WTC11 (cell line): ENCODE results near the gene ZNF628. TPM values are rescaled to one million over a fixed set of nuclear protein-coding genes. Genes with fewer than 3 reads are reported as not detected.
A peak's percentile ranks its signal among the peaks of the same experiment; 100 is the strongest.

Experiments used
- ATAC-seq: fragments of 200-7000 bp; cut with Tn5 transposase; 2 replicates; pipeline ENCODE4 v1.10.0; 2021; ENCODE audit warnings: mild to moderate bottlenecking, moderate library complexity
- CTCF ChIA-PET: fragments of 300-600 bp; sonication (Branson Sonifier 250); formaldehyde crosslinking; loops from one replicate; lab custom pipeline; 2021; ENCODE audit warnings: antibody characterized with exemption; lab: Charles Lee
- POLR2A ChIA-PET: fragments of 350-600 bp; sonication (Branson Sonifier 250); formaldehyde crosslinking; loops from one replicate; lab custom pipeline; 2021; ENCODE audit warnings: antibody characterized with exemption; lab: Charles Lee
- DNase-seq: peaks from one replicate; pipeline ENCODE4 v3.0.0; 2021; ENCODE audit warnings: low spot score
- H3K27ac Mint-ChIP-seq: 2 replicates; pipeline ENCODE4 v1.8.0; 2021; ENCODE audit warnings: mixed read lengths
- H3K27me3 Mint-ChIP-seq: 2 replicates; pipeline ENCODE4 v1.8.0; 2021; ENCODE audit warnings: low read depth, mild to moderate bottlenecking, moderate library complexity, mixed read lengths
- H3K36me3 Mint-ChIP-seq: 2 replicates; pipeline ENCODE4 v1.8.0; 2021; ENCODE audit warnings: mixed read lengths
- H3K4me1 Mint-ChIP-seq: 2 replicates; pipeline ENCODE4 v1.8.0; 2022; ENCODE audit warnings: mixed read lengths
- H3K4me3 Mint-ChIP-seq: 2 replicates; pipeline ENCODE4 v1.8.0; 2021; ENCODE audit warnings: mild to moderate bottlenecking, moderate library complexity, mixed read lengths
- H3K9me3 Mint-ChIP-seq: 2 replicates; pipeline ENCODE4 v1.8.0; 2021; ENCODE audit warnings: mixed read lengths
- CDX4 ChIP-seq: fragments of 250-450 bp; sonication (Bioruptor Pico); IDR thresholded peaks from 2 replicates; pipeline ENCODE4 v1.9.0; 2021; ENCODE audit warnings: moderate library complexity, mild to moderate bottlenecking, inconsistent platforms, borderline replicate concordance
- CREM ChIP-seq: sonication (generic); formaldehyde crosslinking; IDR thresholded peaks from 2 replicates; pipeline ENCODE4 v1.8.1; 2022; ENCODE audit warnings: mild to moderate bottlenecking, missing genetic modification reagents, moderate library complexity
- E2F5 ChIP-seq: sonication (generic); formaldehyde crosslinking; IDR thresholded peaks from 2 replicates; pipeline ENCODE4 v1.8.1; 2022; ENCODE audit warnings: mild to moderate bottlenecking, moderate library complexity, missing genetic modification reagents
- ELF4 ChIP-seq: sonication (generic); formaldehyde crosslinking; IDR thresholded peaks from 2 replicates; pipeline ENCODE4 v1.8.1; 2022; ENCODE audit warnings: low read depth, mild to moderate bottlenecking, moderate library complexity, missing genetic modification reagents
- ERG ChIP-seq: fragments of 250-450 bp; sonication (Bioruptor Pico); IDR thresholded peaks from 2 replicates; pipeline ENCODE4 v1.8.0; 2021; ENCODE audit warnings: mild to moderate bottlenecking
- FOXJ3 ChIP-seq: sonication (generic); formaldehyde crosslinking; IDR thresholded peaks from 2 replicates; pipeline ENCODE4 v1.9.0; 2021; ENCODE audit warnings: missing genetic modification reagents, mild to moderate bottlenecking, borderline replicate concordance
- GABPB1 ChIP-seq: sonication (generic); formaldehyde crosslinking; IDR thresholded peaks from 2 replicates; pipeline ENCODE4 v1.8.1; 2023; ENCODE audit warnings: mild to moderate bottlenecking, missing genetic modification reagents
- GTF2I ChIP-seq: fragments of 250-450 bp; sonication (Bioruptor Pico); conservative IDR thresholded peaks from 2 replicates; pipeline ENCODE4 v1.4.0; 2021; ENCODE audit warnings: mild to moderate bottlenecking
- MLX ChIP-seq: sonication (generic); formaldehyde crosslinking; IDR thresholded peaks from 2 replicates; pipeline ENCODE4 v1.8.1; 2023; ENCODE audit warnings: mild to moderate bottlenecking, missing genetic modification reagents, moderate library complexity
- RELA ChIP-seq: sonication (generic); formaldehyde crosslinking; IDR thresholded peaks from 2 replicates; pipeline ENCODE4 v1.8.1; 2022; ENCODE audit warnings: missing genetic modification reagents, mild to moderate bottlenecking, borderline replicate concordance
- TEAD1 ChIP-seq: sonication (generic); formaldehyde crosslinking; IDR thresholded peaks from 2 replicates; pipeline ENCODE4 v1.8.0; 2022; ENCODE audit warnings: mild to moderate bottlenecking, missing genetic modification reagents
- ZNF396 ChIP-seq: fragments of 250-450 bp; sonication (Bioruptor Pico); IDR thresholded peaks from 2 replicates; pipeline ENCODE4 v1.8.0; 2021; ENCODE audit warnings: mild to moderate bottlenecking, moderate library complexity, borderline replicate concordance
- ZNF423 ChIP-seq: fragments of 250-450 bp; sonication (Bioruptor Pico); IDR thresholded peaks from 2 replicates; pipeline ENCODE4 v2.1.2; 2022; ENCODE audit warnings: mild to moderate bottlenecking, moderate library complexity
- total RNA-seq: library from RNA; stranded (reverse); gene quantifications from 3 replicates; pipeline ENCODE4 v1.2.3, GENCODE V29; 2021

ZNF628 gene
- total RNA-seq, 1 experiment from 2014 or later, result 23.6 TPM

GRCh38 chr19:55457683-55458457 lies 18.5 kb upstream of the ZNF628 start:
- peaks cover 32% of the 10 kb centered on the region for H3K4me1 Mint-ChIP-seq
- peaks cover 12% of the 10 kb centered on the region for H3K36me3 Mint-ChIP-seq
- CTCF ChIA-PET, result interaction anchor here (1.3 kb wide), 1 partner anchor 10 kb away, joined by 10 read pairs; no protein-coding TSS in a partner anchor
- ATAC-seq (no peak), DNase-seq (no peak)
- peaks cover 9% of the 10 kb centered on the region for H3K27me3 Mint-ChIP-seq
- H3K27ac Mint-ChIP-seq, result no peak overlapping the region
- no peaks in the 10 kb centered on the region for H3K9me3 Mint-ChIP-seq
- H3K4me3 Mint-ChIP-seq, result no peak overlapping the region
- POLR2A ChIA-PET, result interaction anchor here (0.8 kb wide), 1 partner anchor 73 kb away, joined by 3 read pairs; no protein-coding TSS in a partner anchor
- TF ChIP-seq ZNF396 (CRISPR knock-in tag), result no peak
- TF ChIP-seq ZNF423, result no peak
- no peak for TF ChIP-seq TEAD1 (CRISPR knock-in tag)
- TF ChIP-seq ELF4 (CRISPR knock-in tag), result no peak

- no peak for DNase-seq
- CTCF ChIA-PET, result interaction anchor here (0.7 to 2.7 kb wide), 4 partner anchors 8 to 299 kb away, joined by 3 to 19 read pairs (median 7); no protein-coding TSS in a partner anchor
- Mint-ChIP-seq H3K36me3 (peaks cover 12% of the 10 kb centered on the region), H3K4me3 (peak overlapping the region; percentile 84), H3K9me3 (no peaks in the 10 kb centered on the region), H3K27me3 (peaks cover 5% of the 10 kb centered on the region), H3K4me1 (peaks cover 39% of the 10 kb centered on the region), H3K27ac (no peak overlapping the region)
- no peak for ATAC-seq
- TF ChIP-seq CREM (CRISPR knock-in tag) (no peak), FOXJ3 (no peak), ERG (CRISPR knock-in tag) (no peak), GTF2I (CRISPR knock-in tag) (no peak), RELA (CRISPR knock-in tag) (no peak), E2F5 (CRISPR knock-in tag) (no peak), MLX (no peak)
- POLR2A ChIA-PET, result no interaction called here
Observed at GRCh38 chr19:55459551-55459949, 16.9 kb upstream of the ZNF628 start.

- CTCF ChIA-PET, result interaction anchor here (0.7 to 2.7 kb wide), 3 partner anchors 8 to 299 kb away, joined by 3 to 19 read pairs (median 4); no protein-coding TSS in a partner anchor
Observed at GRCh38 chr19:55459950-55460657, 16.3 kb upstream of the ZNF628 start.

More at GRCh38 chr19:55459950-55460657, 16.3 kb upstream of the ZNF628 start:
- H3K36me3 Mint-ChIP-seq, result peaks cover 8% of the 10 kb centered on the region; the same call in 1 of the 2 replicates
- TF ChIP-seq GABPB1 (0 out of 2 replicates have a peak, but pooled peaks have one; percentile 18), CDX4 (no peak)
- ATAC-seq (no peak), DNase-seq (no peak)
- POLR2A ChIA-PET, result no interaction called here
- H3K27me3 Mint-ChIP-seq, result peaks cover 8% of the 10 kb centered on the region
- peak overlapping the region; percentile 84 for H3K4me3 Mint-ChIP-seq
- H3K9me3 Mint-ChIP-seq, result no peaks in the 10 kb centered on the region
- no peak overlapping the region for H3K27ac Mint-ChIP-seq
- peaks cover 37% of the 10 kb centered on the region for H3K4me1 Mint-ChIP-seq
